SK-N-SH treated with all-trans-retinoic acid at 6 μM for 48 hours (cell line): Measurements from ENCODE around the gene BBS9.

Experiments used
- ATAC-seq: fragments of 200-7000 bp; cut with Tn5 transposase; 3 replicates; pipeline ENCODE4 v1.9.1; 2020; ENCODE audit warnings: mild to moderate bottlenecking, moderate library complexity
- ARNTL ChIP-seq: fragments of 450-650 bp; formaldehyde crosslinking; IDR thresholded peaks from 2 replicates; pipeline ENCODE4 v1.5.0; 2020; ENCODE audit warnings: low read depth, mild to moderate bottlenecking, moderate library complexity, borderline replicate concordance
- BACH2 ChIP-seq: fragments of 250-450 bp; sonication (Bioruptor Pico); IDR thresholded peaks from 2 replicates; pipeline ENCODE4 v1.9.0; 2021; ENCODE audit warnings: mild to moderate bottlenecking, borderline replicate concordance
- CREB5 ChIP-seq: fragments of 250-450 bp; sonication (Bioruptor Pico); IDR thresholded peaks from 2 replicates; pipeline ENCODE4 v1.5.1; 2020; ENCODE audit warnings: low read depth, mild to moderate bottlenecking, moderate library complexity
- CSDC2 ChIP-seq: fragments of 250-450 bp; sonication (Bioruptor Pico); IDR thresholded peaks from 2 replicates; pipeline ENCODE4 v1.5.0; 2020; ENCODE audit warnings: mild to moderate bottlenecking, moderate library complexity
- ESRRG ChIP-seq: fragments of 250-450 bp; sonication (Bioruptor Pico); IDR thresholded peaks from 2 replicates; pipeline ENCODE4 v1.6.1; 2021; ENCODE audit warnings: mild to moderate bottlenecking
- GLIS3 ChIP-seq: fragments of 250-450 bp; sonication (Bioruptor Pico); IDR thresholded peaks from 2 replicates; pipeline ENCODE4 v1.5.0; 2020; ENCODE audit warnings: mild to moderate bottlenecking, moderate library complexity
- ISL1 ChIP-seq: fragments of 250-450 bp; sonication (Bioruptor Pico); IDR thresholded peaks from 2 replicates; pipeline ENCODE4 v2.1.2; 2022; ENCODE audit warnings: mild to moderate bottlenecking, moderate library complexity
- OSR1 ChIP-seq: fragments of 250-450 bp; sonication (Bioruptor Pico); IDR thresholded peaks from 2 replicates; pipeline ENCODE4 v1.8.0; 2022; ENCODE audit warnings: moderate library complexity, mild to moderate bottlenecking, inconsistent platforms
- PATZ1 ChIP-seq: fragments of 250-450 bp; sonication (Bioruptor Pico); IDR thresholded peaks from 2 replicates; pipeline ENCODE4 v1.8.0; 2020; ENCODE audit warnings: mild to moderate bottlenecking, moderate library complexity, borderline replicate concordance
- POU6F1 ChIP-seq: fragments of 250-450 bp; sonication (Bioruptor Pico); IDR thresholded peaks from 2 replicates; pipeline ENCODE4 v1.8.0; 2021; ENCODE audit warnings: low read depth, mild to moderate bottlenecking, moderate library complexity, borderline replicate concordance
- RARB ChIP-seq: fragments of 250-450 bp; sonication (Bioruptor Pico); IDR thresholded peaks from 2 replicates; pipeline ENCODE4 v1.8.0; 2021; ENCODE audit warnings: mild to moderate bottlenecking, moderate library complexity
- SNAI2 ChIP-seq: fragments of 250-450 bp; sonication (Bioruptor Pico); IDR thresholded peaks from 2 replicates; pipeline ENCODE4 v1.5.0; 2020; ENCODE audit warnings: mild to moderate bottlenecking, moderate library complexity
- TOX ChIP-seq: fragments of 250-450 bp; sonication (Bioruptor Pico); IDR thresholded peaks from 2 replicates; pipeline ENCODE4 v1.8.0; 2021; ENCODE audit warnings: mild to moderate bottlenecking, moderate library complexity, borderline replicate concordance
- TSHZ2 ChIP-seq: fragments of 250-450 bp; sonication (Bioruptor Pico); IDR thresholded peaks from 2 replicates; pipeline ENCODE4 v1.5.0; 2020; ENCODE audit warnings: mild to moderate bottlenecking, moderate library complexity
- ZC3H10 ChIP-seq: fragments of 250-450 bp; sonication (Bioruptor Pico); IDR thresholded peaks from 2 replicates; pipeline ENCODE4 v1.5.1; 2021; ENCODE audit warnings: mild to moderate bottlenecking, moderate library complexity
- ZFP30 ChIP-seq: fragments of 450-650 bp; formaldehyde crosslinking; IDR thresholded peaks from 2 replicates; pipeline ENCODE4 v1.5.0; 2022; ENCODE audit warnings: mild to moderate bottlenecking, moderate library complexity
- ZNF565 ChIP-seq: fragments of 450-650 bp; formaldehyde crosslinking; conservative IDR thresholded peaks from 2 replicates; pipeline ENCODE4 v1.5.0; 2020; ENCODE audit warnings: low read depth, mild to moderate bottlenecking, moderate library complexity
- ZNF70 ChIP-seq: fragments of 450-650 bp; formaldehyde crosslinking; IDR thresholded peaks from 2 replicates; pipeline ENCODE4 v1.5.0; 2020; ENCODE audit warnings: mild to moderate bottlenecking, moderate library complexity
- ZNF8 ChIP-seq: fragments of 450-650 bp; formaldehyde crosslinking; IDR thresholded peaks from 2 replicates; pipeline ENCODE4 v1.5.0; 2020; ENCODE audit warnings: mild to moderate bottlenecking, moderate library complexity

BBS9 gene

GRCh38 chr7:33550363-33550762, 421.0 kb downstream of the BBS9 start (continued):
- TF ChIP-seq PATZ1 (CRISPR knock-in tag) (no peak), RARB (CRISPR knock-in tag) (no peak), ESRRG (CRISPR knock-in tag) (no peak)

GRCh38 chr7:33550979-33551378, 421.6 kb downstream of the BBS9 start:
- TF ChIP-seq BACH2 (CRISPR knock-in tag) (no peak), ISL1 (CRISPR knock-in tag) (no peak), ZNF8 (CRISPR knock-in tag) (no peak), PATZ1 (CRISPR knock-in tag) (no peak), ARNTL (CRISPR knock-in tag) (no peak), ZNF70 (CRISPR knock-in tag) (no peak), CSDC2 (CRISPR knock-in tag) (no peak), ZC3H10 (CRISPR knock-in tag) (no peak), ZNF565 (CRISPR knock-in tag) (no peak), RARB (CRISPR knock-in tag) (no peak), OSR1 (CRISPR knock-in tag) (no peak), TSHZ2 (CRISPR knock-in tag) (no peak), GLIS3 (CRISPR knock-in tag) (no peak), TOX (CRISPR knock-in tag) (no peak), ZFP30 (CRISPR knock-in tag) (no peak), SNAI2 (no peak), CREB5 (CRISPR knock-in tag) (no peak), POU6F1 (CRISPR knock-in tag) (no peak)
- TF ChIP-seq, all 23 proteins: peak for 0
- no peak for ATAC-seq

GRCh38 chr7:33554046-33554445, 424.7 kb downstream of the BBS9 start:
- TF ChIP-seq ISL1 (CRISPR knock-in tag): peak; percentile 84
- no peak for TF ChIP-seq ZFP30 (CRISPR knock-in tag)
- peak; percentile 58 for ATAC-seq

GRCh38 chr7:33554576-33554975, 425.2 kb downstream of the BBS9 start:
- no peak for ATAC-seq
- TF ChIP-seq CSDC2 (CRISPR knock-in tag): no peak
- TF ChIP-seq TSHZ2 (CRISPR knock-in tag): no peak
- TF ChIP-seq CREB5 (CRISPR knock-in tag): no peak
- TF ChIP-seq POU6F1 (CRISPR knock-in tag): no peak
